HG03135 (cell line): Measurements from ENCODE around the gene MPP3.
"Not testable (repeated sequence)": the region's sequence is repeated elsewhere in the genome, so short reads cannot be mapped to it uniquely, and the experiment has no call there.

Experiments
- ATAC-seq: cut with Tn5 transposase; IDR thresholded peaks from one replicate; pipeline ENCODE4 v1.9.1; 2021; ENCODE audit warnings: mild to moderate bottlenecking, moderate library complexity; ENCODE audit not compliant: unreplicated experiment

MPP3 gene

DNA sequence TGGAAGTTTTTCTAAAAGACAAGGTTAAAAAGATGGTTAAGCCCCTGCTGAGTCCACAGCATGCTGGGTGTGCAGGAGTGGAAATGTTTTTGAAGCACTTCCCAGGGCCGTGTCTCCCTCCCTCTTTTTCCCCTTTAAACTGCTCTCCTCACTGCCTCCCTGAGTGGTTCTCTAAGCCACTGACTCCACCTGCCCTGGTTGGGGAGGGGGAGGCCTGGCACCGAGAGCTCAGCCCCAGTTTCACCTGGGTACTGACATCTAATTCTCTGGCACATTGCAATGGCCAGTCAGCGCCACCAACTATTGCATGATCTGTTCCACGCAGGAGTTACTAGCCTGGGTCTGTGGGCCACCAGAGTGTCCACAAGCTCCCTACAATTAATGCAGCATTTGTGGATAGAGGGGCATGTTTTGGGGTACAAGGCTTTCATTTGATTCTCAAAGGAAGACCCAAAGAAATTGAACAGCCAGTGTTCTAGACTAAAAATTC, 22.7 kb downstream of the MPP3 start:
- ATAC-seq = no peak

DNA sequence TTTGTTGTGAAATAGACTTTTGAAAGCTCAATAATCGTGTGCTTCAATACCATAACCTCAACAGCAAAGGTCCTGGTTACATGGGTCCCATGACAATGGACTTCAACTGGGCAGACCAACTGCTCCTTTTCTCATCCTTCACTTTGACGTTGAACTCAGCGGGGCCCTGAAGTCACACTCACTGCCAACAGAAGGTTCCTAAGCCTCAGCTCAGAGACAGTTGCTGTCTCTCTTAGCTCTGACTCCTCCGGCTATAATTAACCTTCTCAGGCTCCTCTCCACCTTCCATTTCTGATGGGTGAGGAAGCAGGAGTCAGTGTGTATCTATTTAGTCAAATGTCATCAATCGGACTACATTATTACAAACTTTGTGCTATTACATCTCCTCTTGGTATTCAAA, 23.8 kb downstream of the MPP3 start:
- no peak for ATAC-seq

DNA sequence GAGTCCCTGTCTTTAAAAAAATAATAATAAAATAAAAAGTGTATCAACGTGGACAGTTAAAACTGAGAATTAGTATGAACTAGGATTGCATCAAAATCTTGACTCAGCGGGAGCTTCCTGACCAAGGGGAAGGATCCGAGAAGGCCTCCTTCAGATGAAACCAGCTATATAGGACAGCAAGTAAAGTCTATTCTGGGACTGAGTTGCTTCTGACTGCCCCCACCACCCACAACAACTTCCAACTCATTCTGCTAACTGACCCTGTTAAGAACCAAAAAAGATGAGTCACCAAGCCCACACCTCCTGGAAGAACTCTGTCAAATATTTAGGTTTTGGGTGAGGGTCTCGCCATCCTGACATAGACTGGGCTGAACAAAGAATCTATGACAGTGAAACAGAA, 24.9 kb downstream of the MPP3 start:
- ATAC-seq = no peak

DNA sequence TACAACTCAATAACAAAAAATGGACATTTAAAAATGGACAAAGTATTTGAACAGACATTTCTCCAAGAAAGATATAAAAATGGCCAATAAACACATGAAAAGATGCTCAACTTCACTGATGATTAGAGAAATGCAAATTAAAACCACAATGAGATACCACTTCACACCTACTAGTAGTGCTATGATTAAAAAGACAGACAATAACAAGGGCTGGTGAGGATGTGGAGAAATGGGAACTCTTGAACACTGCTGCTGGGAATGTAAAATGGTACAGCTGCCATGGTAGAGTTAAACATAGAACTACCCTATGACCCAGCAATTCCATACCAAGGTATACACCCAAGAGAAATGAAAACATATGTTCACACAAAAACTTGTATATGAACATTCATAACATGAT, 27.8 kb downstream of the MPP3 start:
- no peak for ATAC-seq

DNA sequence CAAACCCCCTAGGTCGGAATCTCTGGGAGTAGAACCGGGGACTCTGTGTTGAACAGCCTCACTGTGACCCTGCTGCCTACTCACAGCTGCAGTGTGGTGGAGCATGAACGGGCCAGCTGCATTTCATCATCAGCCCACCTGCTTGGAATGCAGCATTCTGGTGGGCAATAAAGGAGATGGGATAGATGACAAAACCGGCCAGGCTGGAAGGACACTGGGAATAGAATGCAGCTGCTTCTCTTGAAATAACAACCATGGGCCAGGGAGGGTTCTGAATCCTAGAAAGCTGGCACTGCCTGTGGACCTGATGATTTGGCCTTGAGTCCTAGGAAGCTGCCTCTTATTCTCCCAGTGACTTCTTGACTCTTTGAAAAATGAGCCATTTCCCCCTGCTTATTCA, 29.2 kb downstream of the MPP3 start:
- ATAC-seq = no peak

DNA sequence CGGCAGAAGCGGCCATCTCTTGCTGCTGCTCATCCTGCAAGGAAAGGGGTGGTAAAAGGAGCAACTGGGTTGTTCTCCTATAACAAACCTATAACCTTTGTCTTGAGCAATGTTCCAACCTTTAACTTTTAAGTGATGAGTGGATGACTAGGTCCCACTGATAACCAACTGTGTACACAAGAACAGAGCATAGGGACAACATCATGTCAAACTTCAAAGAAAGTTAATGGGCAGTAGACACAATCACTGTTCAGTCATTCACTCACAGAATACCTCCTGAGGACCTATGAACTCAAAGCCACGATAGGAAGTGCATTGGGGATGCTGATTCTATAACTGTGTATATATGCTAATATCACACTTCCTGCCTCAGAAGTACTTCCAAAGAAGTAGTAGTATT, 31.1 kb downstream of the MPP3 start:
- ATAC-seq = no peak

DNA sequence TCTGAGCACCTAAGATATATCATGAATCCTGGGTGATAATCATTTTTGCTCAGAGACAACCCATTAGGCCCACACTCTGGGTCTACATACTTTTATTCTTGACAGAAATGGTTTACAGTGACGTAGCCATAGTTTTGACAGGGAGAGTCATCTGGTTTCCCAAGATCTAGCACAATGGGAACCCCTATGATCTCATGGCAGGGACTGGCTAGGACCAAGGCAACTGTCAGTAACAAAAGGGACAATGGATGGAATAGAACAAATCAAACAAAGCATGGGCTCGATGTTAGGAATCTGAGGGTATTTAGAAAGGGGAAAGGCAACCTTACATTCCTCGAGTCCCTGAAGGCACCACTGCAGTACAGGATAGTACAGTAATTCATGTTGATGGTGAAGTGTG, 32.2 kb downstream of the MPP3 start:
- no peak for ATAC-seq

DNA sequence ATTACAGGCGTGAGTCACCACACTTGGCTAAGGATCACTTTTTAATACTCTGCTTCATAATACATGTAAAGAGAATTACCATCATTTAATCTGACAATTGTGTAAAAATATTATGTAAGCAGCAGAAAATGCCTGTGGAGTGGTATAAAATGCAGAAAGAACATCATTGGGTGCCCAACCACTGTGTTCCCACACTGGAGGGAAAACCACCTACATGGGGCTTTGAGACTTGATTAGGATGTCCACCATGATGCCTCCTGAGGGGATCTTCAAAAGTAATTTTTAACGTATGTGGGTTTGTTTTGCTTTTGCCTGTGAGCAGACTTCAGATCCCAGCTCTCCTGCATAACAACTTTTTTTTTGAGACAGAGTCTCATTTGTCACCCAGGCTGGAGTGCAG, 33.9 kb downstream of the MPP3 start:
- ATAC-seq = no peak

DNA sequence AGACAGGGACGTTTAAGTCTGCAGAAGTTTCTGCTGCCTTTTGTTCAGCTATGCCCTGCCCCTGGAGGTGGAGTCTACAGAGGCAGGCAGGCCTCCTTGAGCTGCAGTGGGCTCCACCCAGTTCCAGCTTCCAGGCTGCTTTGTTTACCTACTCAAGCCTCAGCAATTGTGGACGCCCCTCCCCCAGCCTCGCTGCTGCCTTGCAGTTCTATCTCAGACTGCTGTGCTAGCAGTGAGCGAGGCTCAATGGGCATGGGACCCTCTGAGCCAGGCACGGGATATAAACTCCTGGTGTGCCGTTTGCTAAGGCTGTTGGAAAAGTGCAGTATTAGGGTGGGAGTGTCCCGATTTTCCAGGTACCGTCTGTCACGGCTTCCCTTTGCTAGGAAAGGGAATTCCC, 34.9 kb downstream of the MPP3 start:
- not testable (repeated sequence) for ATAC-seq

DNA sequence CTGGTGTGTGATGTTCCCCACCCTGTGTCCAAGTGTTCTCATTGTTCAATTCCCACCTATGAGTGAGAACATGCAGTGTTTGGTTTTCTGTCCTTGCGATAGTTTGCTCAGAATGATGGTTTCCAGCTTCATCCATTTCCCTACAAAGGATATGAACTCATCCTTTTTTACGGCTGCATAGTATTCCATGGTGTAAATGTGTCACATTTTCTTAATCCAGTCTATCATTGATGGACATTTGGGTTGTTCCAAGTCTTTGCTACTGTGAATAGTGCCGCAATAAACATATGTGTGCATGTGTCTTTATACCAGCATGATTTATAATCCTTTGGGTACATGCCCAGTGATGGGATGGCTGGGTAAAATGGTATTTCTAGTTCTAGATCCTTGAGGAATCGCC, 40.3 kb downstream of the MPP3 start:
- ATAC-seq = not testable (repeated sequence)

DNA sequence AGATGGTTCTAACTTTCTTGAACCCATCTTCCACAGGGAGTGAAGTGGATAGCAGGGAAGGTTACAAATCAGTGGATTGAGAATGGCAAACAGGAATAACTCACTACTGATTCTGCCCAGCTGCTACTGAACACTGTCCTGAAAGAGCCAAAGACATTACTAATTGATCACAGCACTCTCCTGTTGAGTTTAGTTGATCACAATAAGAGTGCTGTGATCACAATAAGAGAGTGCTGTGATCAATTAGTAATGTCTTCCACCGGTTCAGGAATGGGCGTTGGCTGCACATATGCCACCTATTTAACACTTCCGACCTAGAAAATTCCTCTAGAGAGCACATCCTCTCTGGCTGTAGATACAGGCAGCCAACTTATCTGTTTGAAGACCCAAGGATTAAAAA, 41.4 kb downstream of the MPP3 start:
- no peak for ATAC-seq

DNA sequence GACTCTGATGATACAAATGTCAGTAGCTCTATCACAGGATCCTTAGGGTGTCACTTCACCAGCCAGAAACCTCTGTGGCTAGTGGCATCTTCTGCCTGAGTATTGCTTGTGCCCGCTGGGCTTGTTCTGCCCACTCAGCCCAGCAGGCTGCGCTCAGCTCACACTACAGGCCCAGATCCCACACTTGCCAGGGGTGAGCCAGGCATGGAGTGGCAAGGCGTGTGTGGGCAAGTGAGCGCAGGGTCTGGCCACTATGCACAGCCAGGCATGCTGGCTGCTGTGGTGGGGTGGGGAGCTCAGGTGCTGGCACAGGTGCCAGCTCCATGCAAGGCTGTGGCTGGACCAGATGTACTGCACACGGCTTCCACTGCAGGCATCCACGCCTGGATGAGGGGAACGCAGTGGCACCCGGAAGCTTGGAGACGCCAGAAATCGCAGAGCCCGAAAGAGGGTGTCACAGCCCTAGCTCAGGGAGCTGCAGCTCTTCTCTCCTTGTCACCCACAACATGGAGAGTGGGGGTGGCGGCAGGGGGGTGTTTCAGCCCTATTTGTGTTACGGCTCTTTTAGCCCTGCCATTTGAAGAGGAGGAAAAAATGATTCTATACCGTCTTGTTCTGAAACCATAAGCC, 42.5 kb downstream of the MPP3 start:
- ATAC-seq = no peak

DNA sequence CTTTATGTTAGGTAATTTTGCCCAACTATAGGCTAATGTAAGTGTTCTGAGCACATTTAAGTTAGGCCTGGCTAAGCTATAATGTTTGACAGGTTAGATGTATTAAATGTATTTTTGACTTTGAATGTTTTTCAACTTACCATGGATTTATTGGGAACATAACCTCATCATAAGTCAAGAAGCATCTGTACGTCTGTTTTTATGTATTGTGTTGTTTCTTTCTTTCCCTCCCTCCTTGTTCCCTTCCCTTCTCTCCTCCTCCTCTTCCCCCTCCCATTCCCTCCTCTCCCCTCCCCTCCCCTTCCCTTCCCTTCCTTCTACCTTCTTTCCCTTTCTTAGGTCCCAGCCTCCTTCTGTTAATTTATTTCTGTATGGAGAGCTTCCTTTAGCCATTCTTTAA, 43.5 kb downstream of the MPP3 start:
- ATAC-seq = no peak

DNA sequence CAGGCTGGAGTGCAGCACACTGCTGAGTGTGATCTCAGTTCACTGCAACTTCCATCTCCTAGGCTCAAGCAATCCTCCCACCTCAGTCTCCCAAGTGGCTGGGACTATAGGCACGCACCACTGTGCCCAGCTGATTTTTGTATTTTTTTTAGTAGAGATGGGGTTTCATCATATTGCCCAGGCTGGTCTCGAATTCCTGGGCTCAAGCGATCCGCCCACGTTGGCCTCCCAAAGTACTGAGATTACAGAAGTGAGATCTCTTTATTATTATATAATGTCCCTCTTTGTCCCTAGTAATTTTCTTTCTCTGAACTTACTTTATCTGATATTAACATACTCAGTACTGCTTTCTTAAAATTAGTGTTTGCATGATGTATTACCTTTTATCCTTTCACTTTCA, 44.4 kb downstream of the MPP3 start:
- ATAC-seq = no peak

DNA sequence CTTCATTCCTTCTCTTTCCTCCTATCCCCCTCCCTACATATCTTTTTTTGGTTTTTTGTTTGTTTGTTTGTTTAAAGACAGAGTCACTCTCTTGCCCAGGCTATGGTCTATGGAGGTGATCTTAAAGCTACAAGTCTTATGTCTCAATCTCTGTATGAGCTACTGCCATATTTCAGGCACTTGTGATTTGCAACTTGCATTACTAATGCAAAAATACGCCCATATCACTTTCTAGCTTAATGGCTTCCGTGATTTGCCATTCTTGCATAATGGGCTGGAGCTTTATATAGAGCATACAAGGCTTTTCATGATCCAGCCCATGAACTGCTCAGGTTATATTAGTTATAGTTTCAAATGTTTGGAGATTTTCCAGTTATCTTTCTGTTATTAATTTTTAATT, 45.2 kb downstream of the MPP3 start:
- ATAC-seq = no peak

DNA sequence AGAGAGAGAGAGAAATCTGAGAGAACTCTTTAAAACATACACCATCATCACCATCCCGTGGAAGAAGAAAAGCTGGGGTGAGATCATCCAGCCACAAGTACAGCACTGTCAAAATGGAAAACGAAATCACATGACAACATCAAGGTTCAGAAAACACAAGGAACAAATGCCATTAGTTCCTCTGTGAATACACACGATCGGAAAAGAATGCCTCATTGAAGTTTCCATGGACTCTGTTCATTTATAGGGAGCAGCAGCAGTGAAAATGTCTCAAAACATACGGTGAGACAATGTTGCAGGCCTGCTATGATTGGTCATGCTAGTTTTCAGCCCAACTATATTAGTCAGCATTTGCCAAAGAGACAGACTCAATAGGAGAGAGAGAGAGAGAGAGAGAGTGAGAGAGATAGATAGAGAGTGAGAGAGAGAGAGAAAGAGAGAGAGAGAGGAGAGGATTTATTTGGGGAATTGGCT, 48.3 kb downstream of the MPP3 start:
- ATAC-seq = no peak

DNA sequence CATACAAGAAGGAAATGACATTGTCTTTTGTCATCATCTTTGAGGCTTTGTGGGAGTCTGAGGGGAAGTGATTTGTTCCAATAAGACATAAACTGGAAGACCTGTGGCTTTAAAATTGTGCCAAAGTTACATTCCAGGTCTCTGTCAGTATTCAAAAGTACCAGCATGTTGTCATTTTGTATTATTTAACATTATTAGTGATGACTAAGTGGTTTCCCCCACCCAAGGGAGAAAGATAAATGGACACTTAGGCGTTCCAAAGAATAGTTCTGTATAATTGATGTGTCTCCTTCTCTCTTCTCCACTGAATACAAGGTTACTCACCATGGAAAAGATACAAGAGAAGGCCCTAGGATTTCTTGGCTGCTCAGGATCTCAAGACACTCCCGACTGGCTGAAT, 48.9 kb downstream of the MPP3 start:
- ATAC-seq = no peak

DNA sequence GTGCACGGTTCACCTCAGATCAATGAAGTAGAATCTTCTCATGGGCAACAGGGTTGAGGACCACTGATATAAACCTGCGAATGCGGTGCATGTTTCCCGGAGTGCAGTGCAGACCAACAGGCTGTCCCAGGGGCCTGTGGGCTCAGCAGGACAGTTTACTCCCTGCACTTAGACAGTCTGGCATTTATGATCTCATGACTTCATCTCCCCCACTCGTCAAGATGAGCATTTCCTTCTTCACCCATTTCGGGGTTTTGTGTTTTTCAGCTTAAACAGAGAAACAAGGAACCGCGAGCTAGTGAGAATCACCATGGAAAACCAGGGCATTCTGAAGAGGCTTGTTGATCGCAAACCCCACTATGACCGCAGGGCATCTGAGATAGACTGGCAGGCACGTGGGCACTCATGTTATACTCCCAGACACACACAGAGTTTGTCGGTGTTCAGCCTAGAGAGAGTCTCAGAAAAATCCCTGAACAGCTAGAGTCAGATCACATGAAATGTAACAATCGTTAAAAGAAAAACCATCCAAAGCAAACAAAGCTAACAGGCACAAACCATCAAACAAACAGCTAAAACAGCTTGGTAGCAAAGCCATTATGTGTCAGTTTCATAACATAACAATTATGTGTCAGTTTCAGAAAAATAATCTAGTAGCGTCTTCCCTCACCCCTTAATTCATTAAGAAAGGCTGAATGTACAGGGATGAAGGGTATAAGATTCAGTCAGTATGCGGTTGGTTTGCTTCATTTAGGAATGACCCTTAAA, 49.8 kb downstream of the MPP3 start:
- ATAC-seq = no peak

DNA sequence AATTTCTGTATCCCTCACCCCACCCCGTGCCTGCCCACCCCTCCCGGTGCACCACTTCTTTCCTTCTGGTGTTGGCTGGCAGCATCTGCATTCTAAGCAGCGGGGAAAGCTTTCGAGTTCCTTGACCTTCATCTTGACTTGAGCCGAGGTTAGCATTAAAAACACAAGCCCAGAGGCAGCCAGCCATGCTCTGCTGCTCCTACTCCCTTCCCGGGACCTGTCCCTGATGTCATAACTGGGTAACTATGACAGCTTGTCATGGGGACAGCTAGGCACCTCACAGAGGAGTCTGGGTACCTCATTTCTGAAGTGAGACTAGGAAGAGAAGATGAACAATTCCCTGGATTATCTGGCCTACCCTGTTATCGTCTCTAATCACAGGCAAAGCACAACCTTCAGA, 52.8 kb downstream of the MPP3 start, which contains the start of gene CFAP97D1:
Gene CFAP97D1 (plus strand): TSS at position 301 of the 400 bp plus-strand sequence. CDS start 28 bp downstream, at position 329.
- no peak for ATAC-seq

DNA sequence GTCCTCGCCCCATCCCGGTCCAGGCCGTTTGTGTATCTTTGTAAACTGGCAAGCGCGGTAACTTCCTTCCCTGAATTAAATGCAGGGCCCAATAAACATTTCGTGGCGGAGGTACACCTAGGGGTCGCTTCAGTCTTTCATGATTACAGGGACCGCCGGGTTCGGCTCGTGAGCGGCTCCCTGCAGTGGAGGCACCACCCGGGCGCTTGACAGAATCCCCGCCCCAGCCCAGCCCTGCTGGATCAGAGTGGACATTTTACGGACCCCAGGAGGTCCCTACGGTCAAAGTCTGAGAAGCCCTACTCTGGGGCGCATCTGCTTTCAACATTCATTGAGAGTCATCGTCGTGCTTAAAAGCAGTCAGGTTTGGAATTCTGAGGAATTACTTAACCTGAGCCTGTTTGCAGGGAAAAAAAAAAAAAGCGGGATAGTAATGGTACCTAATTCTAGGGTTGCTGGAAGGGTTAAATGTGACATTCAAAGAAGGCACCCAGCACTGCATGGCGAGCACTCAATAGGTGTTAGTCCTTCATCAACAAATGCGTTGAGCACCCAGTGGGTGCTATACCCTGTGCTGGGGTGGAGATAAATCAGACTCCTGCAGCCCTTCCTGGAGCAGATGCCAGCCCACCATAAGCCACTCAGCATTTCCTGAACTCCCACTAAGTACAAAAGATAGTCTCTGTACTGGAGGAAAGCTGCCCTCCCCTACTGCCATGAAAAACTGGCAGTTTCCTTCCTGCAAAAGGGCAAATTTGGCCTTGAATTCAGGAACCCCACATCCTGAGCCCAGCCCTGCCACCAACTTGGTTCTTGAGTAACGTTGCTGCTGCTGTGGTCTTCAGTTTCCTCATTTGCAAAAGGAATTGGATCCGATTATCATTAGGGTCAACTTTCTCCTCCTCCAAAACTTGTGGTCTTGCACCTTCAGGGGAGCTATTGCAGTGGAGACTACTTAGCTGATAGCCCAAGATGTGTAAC, 53.5 kb downstream of the MPP3 start:
- ATAC-seq = peak; percentile 10
